GM12878 (cell line): ENCODE measurements around the gene PNMA8B. TPM values are rescaled to one million over a fixed set of nuclear protein-coding genes. Genes with fewer than 3 reads are reported as not detected.

Experiments used
- ATAC-seq: fragments of 200-7000 bp; cut with Tn5 transposase; 3 replicates; pipeline ENCODE4 v1.9.1; 2020; ENCODE audit warnings: mild to moderate bottlenecking, moderate library complexity
- BruUV-seq: library from RNA; stranded (reverse); fragments of 400-500 nt; replicated peaks from 2 replicates; lab custom pipeline; 2021; lab: Mats Ljungman, UMichigan
- CTCF ChIA-PET: fragments of 300-600 bp; sonication (Branson Sonifier 250); formaldehyde crosslinking; extraction: SDS; loops from one replicate; lab custom pipeline; 2021; ENCODE audit warnings: inconsistent platforms; lab: Yijun Ruan, JAX
- POLR2A ChIA-PET: fragments of 350-600 bp; formaldehyde crosslinking; extraction: SDS; loops from one replicate; lab custom pipeline; 2021; ENCODE audit warnings: inconsistent platforms; lab: Charles Lee
- RAD21 ChIA-PET: fragments of 300-600 bp; sonication (Branson Sonifier 250); formaldehyde crosslinking; loops from one replicate; lab custom pipeline; 2023; ENCODE audit warnings: antibody characterized with exemption; ENCODE audit not compliant: unreplicated experiment; lab: Charles Lee
- SMC1A ChIA-PET: fragments of 300-600 bp; sonication (Branson Sonifier 250); formaldehyde crosslinking; loops from one replicate; lab custom pipeline; 2023; ENCODE audit not compliant: unreplicated experiment, uncharacterized antibody; lab: Charles Lee
- DNase-seq: peaks from one replicate; pipeline ENCODE4 v3.0.0-alpha.2; 2011; ENCODE audit warnings: low read depth, low spot score
- FAIRE-seq: peaks from 3 replicates; lab custom pipeline; 2011; peaks lifted over from hg19 to GRCh38; lab: Jason Lieb, UNC
- H2AFZ ChIP-seq: 2 replicates; pipeline ENCODE4 v1.6.0; 2011; ENCODE audit warnings: low read depth, low read length, control low read depth; ENCODE audit not compliant: control insufficient read depth
- H3K27ac ChIP-seq: 2 replicates; pipeline ENCODE4 v1.5.1; 2011; ENCODE audit warnings: control low read depth; ENCODE audit not compliant: control insufficient read depth, insufficient read depth
- H3K27me3 ChIP-seq, 2 experiments: replicated peaks in 1 of 2; 2 replicates each; pipeline versions ENCODE4 v1.6.0 to v1.6.1; 2011; ENCODE audit warnings: low read length in 1 of 2; ENCODE audit not compliant: control insufficient read depth in 2 of 2, insufficient read depth in 2 of 2
- H3K36me3 ChIP-seq, 2 experiments: 2 replicates each; pipeline ENCODE4 v1.5.1; 2011; ENCODE audit warnings: low read length in 1 of 2; ENCODE audit not compliant: control insufficient read depth in 2 of 2, insufficient read depth in 2 of 2
- H3K4me1 ChIP-seq: 2 replicates; pipeline ENCODE4 v1.6.1; 2011; ENCODE audit warnings: mild to moderate bottlenecking, low read length, moderate library complexity, mixed read lengths; ENCODE audit not compliant: control insufficient read depth, insufficient read depth
- H3K4me2 ChIP-seq: 2 replicates; pipeline ENCODE4 v1.6.0; 2011; ENCODE audit warnings: control low read depth; ENCODE audit not compliant: control insufficient read depth, insufficient read depth
- H3K4me3 ChIP-seq: fragments of 200-600 bp; sonication (generic); 2 replicates; pipeline ENCODE4 v1.5.1; 2016
- H3K79me2 ChIP-seq: 2 replicates; pipeline ENCODE4 v1.6.0; 2011; ENCODE audit warnings: low read length; ENCODE audit not compliant: control insufficient read depth, insufficient read depth
- H3K9ac ChIP-seq: 2 replicates; pipeline ENCODE4 v1.8.0; 2011; ENCODE audit warnings: low read length, control low read depth, mixed read lengths; ENCODE audit not compliant: control insufficient read depth, insufficient read depth
- H3K9me3 ChIP-seq: replicated peaks from 3 replicates; pipeline ENCODE4 v1.5.1; 2011; ENCODE audit warnings: mild to moderate bottlenecking, low read length; ENCODE audit not compliant: control insufficient read depth, insufficient read depth
- H4K20me1 ChIP-seq: 2 replicates; pipeline ENCODE4 v1.6.0; 2011; ENCODE audit not compliant: control insufficient read depth, insufficient read depth
- BACH1 ChIP-seq: fragments of 450-650 bp; IDR thresholded peaks from 2 replicates; pipeline ENCODE4 v1.6.1; 2017; ENCODE audit warnings: mild to moderate bottlenecking, borderline replicate concordance
- EGR1 ChIP-seq, 2 experiments: IDR thresholded peaks; 1 replicate in 1 of 2; 2 replicates in 1 of 2; pipeline ENCODE4 v1.6.1; 2011 to 2012; ENCODE audit warnings: low read depth in 2 of 2, low read length in 2 of 2, borderline replicate concordance in 1 of 2, mild to moderate bottlenecking in 1 of 2, moderate library complexity in 1 of 2
- FOXM1 ChIP-seq: IDR thresholded peaks from 2 replicates; pipeline ENCODE4 v1.6.1; 2012; ENCODE audit warnings: low read depth, mild to moderate bottlenecking, inconsistent platforms, low read length, moderate library complexity
- JUNB ChIP-seq: IDR thresholded peaks from 2 replicates; pipeline ENCODE4 v1.6.1; 2016; ENCODE audit warnings: antibody characterized with exemption, mild to moderate bottlenecking
- NFYB ChIP-seq: IDR thresholded peaks from 2 replicates; pipeline ENCODE4 v1.6.1; 2011; ENCODE audit warnings: low read depth, mild to moderate bottlenecking, low read length, improper control_type of control experiment, moderate library complexity; ENCODE audit not compliant: insufficient read depth
- NR2F1 ChIP-seq: fragments of 450-650 bp; conservative IDR thresholded peaks from 2 replicates; pipeline ENCODE4 v1.6.1; 2017; ENCODE audit warnings: mild to moderate bottlenecking
- PAX5 ChIP-seq: IDR thresholded peaks from 2 replicates; pipeline ENCODE4 v1.6.1; 2011; ENCODE audit warnings: low read depth, low read length, borderline replicate concordance
- POLR2A ChIP-seq: IDR thresholded peaks from 2 replicates; pipeline ENCODE4 v1.6.1; 2011; ENCODE audit warnings: low read depth, mild to moderate bottlenecking, low read length
- RAD51 ChIP-seq: fragments of 450-650 bp; IDR thresholded peaks from 2 replicates; pipeline ENCODE4 v1.6.1; 2016; ENCODE audit warnings: moderate library complexity, mild to moderate bottlenecking, inconsistent platforms
- SREBF2 ChIP-seq: IDR thresholded peaks from 2 replicates; pipeline ENCODE4 v1.6.1; 2012; ENCODE audit warnings: mild to moderate bottlenecking, low read length
- TCF12 ChIP-seq: IDR thresholded peaks from 2 replicates; pipeline ENCODE4 v1.6.1; 2011; ENCODE audit warnings: low read depth, mild to moderate bottlenecking, low read length
- ZNF207 ChIP-seq: fragments of 450-650 bp; IDR thresholded peaks from 2 replicates; pipeline ENCODE4 v1.6.1; 2014; ENCODE audit warnings: antibody characterized with exemption, mild to moderate bottlenecking, borderline replicate concordance
- ZNF217 ChIP-seq: fragments of 450-650 bp; IDR thresholded peaks from 2 replicates; pipeline ENCODE4 v1.6.1; 2017; ENCODE audit warnings: antibody characterized with exemption, mild to moderate bottlenecking
- WGBS: methylation state at CpG from one replicate; pipeline ENCODE4 v1.1.6; 2016; ENCODE audit warnings: low lambda C conversion rate; ENCODE audit not compliant: insufficient replicate concordance, insufficient coverage; ENCODE audit errors: missing lambda C conversion rate; 5-methylcytosine and 5-hydroxymethylcytosine counted together
- in situ Hi-C: fragments of 300-500 bp; cut with MboI; formaldehyde crosslinking; loops from 9 replicates; pipeline ENCODE4 v1.14.3; 2018; ENCODE audit warnings: mixed read lengths
- intact Hi-C: fragments of 100-400 bp; cut with micrococcal nuclease; formaldehyde crosslinking; loops from one replicate; pipeline ENCODE4 v1.14.2; 2022; ENCODE audit not compliant: unreplicated experiment
- polyA plus RNA-seq, 11 experiments: library from polyadenylated mRNA; depleted of rRNA in 4 of 11; unstranded in 6 of 11; stranded (reverse) in 5 of 11; fragments of >200 nt; fragmentation: Nextera tagmentation in 4 of 11; fragmentation: Illumina TruSeq in 1 of 11; extraction: Ambion mirVana in 4 of 11; extraction: Trizol in 1 of 11; gene quantifications; 1 replicate in 1 of 11; 2 replicates in 10 of 11; pipeline versions ENCODE4 v1.2.1 to v1.2.3, GENCODE V29; 2011 to 2016; ENCODE audit warnings: inconsistent platforms in 2 of 11, missing spikeins in 2 of 11, low read depth in 1 of 11
- total RNA-seq, 4 experiments: library from RNA; depleted of rRNA in 3 of 4; stranded (reverse); fragments of >200 nt in 3 of 4; fragmentation: Illumina TruSeq in 1 of 4; extraction: Trizol in 1 of 4; gene quantifications; 2 replicates each; pipeline versions ENCODE4 v1.2.1 to v1.2.3, GENCODE V29; 2013 to 2021
- TF ChIP-seq, protein P1 (sequence below): fragments of 150-350 bp; IDR thresholded peaks from 2 replicates; pipeline ENCODE4 v1.6.1; 2014; ENCODE audit warnings: mild to moderate bottlenecking, low read depth, low read length
- TF ChIP-seq, protein P2 (sequence below): fragments of 450-650 bp; IDR thresholded peaks from 2 replicates; pipeline ENCODE4 v1.6.1; 2017; ENCODE audit warnings: low read depth, mild to moderate bottlenecking, moderate library complexity
- TF ChIP-seq, protein P3 (sequence below): fragments of 450-650 bp; IDR thresholded peaks from 2 replicates; pipeline ENCODE4 v1.6.1; 2017; ENCODE audit warnings: mild to moderate bottlenecking, low read depth, inconsistent platforms; ENCODE audit not compliant: poor library complexity, severe bottlenecking

PNMA8B gene
- total and polyA plus RNA-seq, 10 of the 15 experiments (the other 5 are each of a cell fraction or from before 2014, with no cell fraction given) = 0.01 TPM; not detected in 9

DNA sequence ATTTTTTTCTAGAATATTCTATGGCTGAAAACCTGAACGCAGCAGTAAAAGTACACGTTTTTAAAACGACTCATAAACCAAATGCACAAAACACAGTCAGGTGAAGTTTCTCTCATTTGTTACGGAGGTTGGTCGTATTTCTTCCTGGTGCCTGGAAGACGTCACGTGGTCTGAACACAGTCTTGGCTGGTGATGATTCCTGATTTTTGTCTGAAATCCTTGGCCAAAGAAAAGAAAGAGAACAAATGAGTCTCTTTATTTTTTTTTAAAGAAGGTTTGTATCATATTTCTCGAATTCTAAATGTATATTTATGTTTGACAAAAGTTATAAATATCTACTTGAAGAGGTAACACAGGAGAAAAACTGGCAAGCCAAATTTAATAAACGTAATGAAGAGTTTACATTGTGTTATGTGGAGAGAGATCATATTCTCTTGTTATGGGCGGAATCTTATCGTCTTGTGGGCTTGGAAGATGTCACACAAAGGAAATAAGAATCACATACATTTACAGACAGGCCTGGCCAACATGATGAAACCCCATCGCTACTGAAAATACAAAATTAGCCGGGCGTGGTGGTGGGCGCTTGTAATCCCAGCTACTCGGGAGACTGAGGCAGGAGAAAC is 14.3 kb downstream of the PNMA8B start (continued):
- TF ChIP-seq, protein P1, sequence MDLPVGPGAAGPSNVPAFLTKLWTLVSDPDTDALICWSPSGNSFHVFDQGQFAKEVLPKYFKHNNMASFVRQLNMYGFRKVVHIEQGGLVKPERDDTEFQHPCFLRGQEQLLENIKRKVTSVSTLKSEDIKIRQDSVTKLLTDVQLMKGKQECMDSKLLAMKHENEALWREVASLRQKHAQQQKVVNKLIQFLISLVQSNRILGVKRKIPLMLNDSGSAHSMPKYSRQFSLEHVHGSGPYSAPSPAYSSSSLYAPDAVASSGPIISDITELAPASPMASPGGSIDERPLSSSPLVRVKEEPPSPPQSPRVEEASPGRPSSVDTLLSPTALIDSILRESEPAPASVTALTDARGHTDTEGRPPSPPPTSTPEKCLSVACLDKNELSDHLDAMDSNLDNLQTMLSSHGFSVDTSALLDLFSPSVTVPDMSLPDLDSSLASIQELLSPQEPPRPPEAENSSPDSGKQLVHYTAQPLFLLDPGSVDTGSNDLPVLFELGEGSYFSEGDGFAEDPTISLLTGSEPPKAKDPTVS = no peak

DNA sequence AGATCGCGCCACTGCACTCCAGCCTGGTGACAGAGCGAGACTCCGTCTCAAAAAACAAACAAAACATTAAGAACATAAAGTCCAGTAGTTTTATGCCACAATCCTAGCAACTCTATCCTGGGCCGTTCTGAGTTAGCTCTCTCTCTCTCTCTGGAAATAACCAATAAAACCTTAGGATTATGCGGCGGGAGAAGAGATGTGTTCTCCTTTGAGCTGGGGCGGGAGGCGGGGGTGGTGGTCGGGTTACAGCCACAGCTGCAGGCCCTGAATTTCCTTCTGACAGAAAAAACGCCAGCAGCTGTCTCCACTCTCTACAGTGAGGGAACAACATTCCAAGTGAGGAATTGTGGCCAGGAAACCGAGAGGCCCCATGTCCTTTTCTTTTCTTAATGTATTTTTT is 15.3 kb downstream of the PNMA8B start:
- no peak overlapping the region for H3K9ac ChIP-seq
- no TSS peak for BruUV-seq
- POLR2A ChIA-PET = no interaction called here
- no peaks in the 10 kb centered on the region for H4K20me1 ChIP-seq
- DNase-seq (no peak), ATAC-seq (no peak), FAIRE-seq (no peak)
- H3K79me2 ChIP-seq = no peaks in the 10 kb centered on the region
- no peaks in the 10 kb centered on the region for H3K27me3 ChIP-seq
- TF ChIP-seq NR2F1 = no peak
- TF ChIP-seq SREBF2 = no peak
- TF ChIP-seq NFYB = no peak
- TF ChIP-seq FOXM1 = no peak
- no peak for TF ChIP-seq EGR1 (IDR thresholded peaks at IDR 0.05; ENCODE audit: borderline replicate concordance in 1 of 2, low read depth in 2 of 2, low read length in 2 of 2)
- TF ChIP-seq, protein P1 = no peak
- TF ChIP-seq TCF12 = no peak
- TF ChIP-seq, protein P2, sequence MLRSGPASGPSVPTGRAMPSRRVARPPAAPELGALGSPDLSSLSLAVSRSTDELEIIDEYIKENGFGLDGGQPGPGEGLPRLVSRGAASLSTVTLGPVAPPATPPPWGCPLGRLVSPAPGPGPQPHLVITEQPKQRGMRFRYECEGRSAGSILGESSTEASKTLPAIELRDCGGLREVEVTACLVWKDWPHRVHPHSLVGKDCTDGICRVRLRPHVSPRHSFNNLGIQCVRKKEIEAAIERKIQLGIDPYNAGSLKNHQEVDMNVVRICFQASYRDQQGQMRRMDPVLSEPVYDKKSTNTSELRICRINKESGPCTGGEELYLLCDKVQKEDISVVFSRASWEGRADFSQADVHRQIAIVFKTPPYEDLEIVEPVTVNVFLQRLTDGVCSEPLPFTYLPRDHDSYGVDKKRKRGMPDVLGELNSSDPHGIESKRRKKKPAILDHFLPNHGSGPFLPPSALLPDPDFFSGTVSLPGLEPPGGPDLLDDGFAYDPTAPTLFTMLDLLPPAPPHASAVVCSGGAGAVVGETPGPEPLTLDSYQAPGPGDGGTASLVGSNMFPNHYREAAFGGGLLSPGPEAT = no peak
- TF ChIP-seq, protein P3, sequence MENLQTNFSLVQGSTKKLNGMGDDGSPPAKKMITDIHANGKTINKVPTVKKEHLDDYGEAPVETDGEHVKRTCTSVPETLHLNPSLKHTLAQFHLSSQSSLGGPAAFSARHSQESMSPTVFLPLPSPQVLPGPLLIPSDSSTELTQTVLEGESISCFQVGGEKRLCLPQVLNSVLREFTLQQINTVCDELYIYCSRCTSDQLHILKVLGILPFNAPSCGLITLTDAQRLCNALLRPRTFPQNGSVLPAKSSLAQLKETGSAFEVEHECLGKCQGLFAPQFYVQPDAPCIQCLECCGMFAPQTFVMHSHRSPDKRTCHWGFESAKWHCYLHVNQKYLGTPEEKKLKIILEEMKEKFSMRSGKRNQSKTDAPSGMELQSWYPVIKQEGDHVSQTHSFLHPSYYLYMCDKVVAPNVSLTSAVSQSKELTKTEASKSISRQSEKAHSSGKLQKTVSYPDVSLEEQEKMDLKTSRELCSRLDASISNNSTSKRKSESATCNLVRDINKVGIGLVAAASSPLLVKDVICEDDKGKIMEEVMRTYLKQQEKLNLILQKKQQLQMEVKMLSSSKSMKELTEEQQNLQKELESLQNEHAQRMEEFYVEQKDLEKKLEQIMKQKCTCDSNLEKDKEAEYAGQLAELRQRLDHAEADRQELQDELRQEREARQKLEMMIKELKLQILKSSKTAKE = no peak
- no peak for TF ChIP-seq ZNF207
- no peak for TF ChIP-seq JUNB
- no peak for TF ChIP-seq POLR2A
- TF ChIP-seq PAX5 = no peak
- no peak for TF ChIP-seq ZNF217
- TF ChIP-seq RAD51 = no peak
- TF ChIP-seq BACH1 = no peak
- no peak overlapping the region for H3K4me3 ChIP-seq
- no peaks in the 10 kb centered on the region for H3K4me1 ChIP-seq
- no peak overlapping the region for H2AFZ ChIP-seq
- no peak overlapping the region for H3K4me2 ChIP-seq
- CTCF ChIA-PET = no interaction called here
- no peaks in the 10 kb centered on the region for H3K9me3 ChIP-seq
- SMC1A ChIA-PET = no interaction called here
- RAD21 ChIA-PET = no interaction called here
- intact Hi-C loops (no loop called here), in situ Hi-C loops (no loop called here)
- WGBS = 50% methylated on average over 12 of the region's 12 CpGs
- no peaks in the 10 kb centered on the region for H3K36me3 ChIP-seq
- H3K27ac ChIP-seq = no peak overlapping the region
